GM23338 (cell line): ENCODE measurements around the gene IL18R1. TPM values are rescaled to one million over a fixed set of nuclear protein-coding genes. Genes with fewer than 3 reads are reported as not detected.

ENCODE experiments used
- ATAC-seq: fragments of 200-7000 bp; cut with Tn5 transposase; 3 replicates; pipeline ENCODE4 v1.9.1; 2020
- DNase-seq: peaks from one replicate; pipeline ENCODE4 v3.0.0-alpha.2; 2015; ENCODE audit warnings: low spot score
- H2AFZ ChIP-seq: fragments of 200-600 bp; sonication (generic); 2 replicates; pipeline ENCODE4 v1.8.0; 2016; ENCODE audit warnings: antibody characterized with exemption, mild to moderate bottlenecking, moderate library complexity
- H3F3A ChIP-seq: fragments of 200-600 bp; sonication (generic); replicated peaks from 2 replicates; pipeline ENCODE4 v1.8.0; 2017; ENCODE audit warnings: antibody characterized with exemption, mixed run types, low read depth
- H3K27ac ChIP-seq: fragments of 200-600 bp; sonication (generic); 2 replicates; pipeline ENCODE4 v1.6.1; 2016; ENCODE audit warnings: low read depth
- H3K27me3 ChIP-seq: fragments of 200-600 bp; sonication (generic); 2 replicates; pipeline ENCODE4 v1.8.0; 2016; ENCODE audit warnings: mild to moderate bottlenecking, mixed run types, moderate library complexity; ENCODE audit not compliant: insufficient read depth
- H3K36me3 ChIP-seq: fragments of 200-600 bp; sonication (generic); 2 replicates; pipeline ENCODE4 v1.8.0; 2016; ENCODE audit warnings: mild to moderate bottlenecking; ENCODE audit not compliant: insufficient read depth
- H3K4me1 ChIP-seq: fragments of 200-600 bp; sonication (generic); 2 replicates; pipeline ENCODE4 v1.8.0; 2016; ENCODE audit warnings: mild to moderate bottlenecking, moderate library complexity; ENCODE audit not compliant: insufficient read depth
- H3K4me2 ChIP-seq: fragments of 200-600 bp; sonication (generic); 2 replicates; pipeline ENCODE4 v1.7.1; 2017; ENCODE audit warnings: mixed run types
- H3K4me3 ChIP-seq: fragments of 200-600 bp; sonication (generic); 2 replicates; pipeline ENCODE4 v1.6.1; 2016; ENCODE audit warnings: mixed run types
- H3K79me2 ChIP-seq: fragments of 200-600 bp; sonication (generic); replicated peaks from 2 replicates; pipeline ENCODE4 v1.8.0; 2017; ENCODE audit warnings: mild to moderate bottlenecking; ENCODE audit not compliant: insufficient read depth
- H3K9me2 ChIP-seq: fragments of 200-600 bp; sonication (generic); 2 replicates; pipeline ENCODE4 v1.8.0; 2017; ENCODE audit not compliant: insufficient read depth
- H4K20me1 ChIP-seq: fragments of 200-600 bp; sonication (generic); replicated peaks from 2 replicates; pipeline ENCODE4 v1.8.0; 2017; ENCODE audit warnings: mild to moderate bottlenecking; ENCODE audit not compliant: insufficient read depth
- H3K27ac Mint-ChIP-seq: 2 replicates; pipeline ENCODE4 v1.8.0; 2020; ENCODE audit warnings: inconsistent platforms, mild to moderate bottlenecking, moderate library complexity, mixed read lengths
- H3K27me3 Mint-ChIP-seq: 3 replicates; pipeline ENCODE4 v1.8.0; 2022; ENCODE audit warnings: low read depth, mild to moderate bottlenecking, moderate library complexity, mixed read lengths, inconsistent platforms; ENCODE audit not compliant: insufficient read depth, poor library complexity
- H3K36me3 Mint-ChIP-seq: 3 replicates; pipeline ENCODE4 v1.8.0; 2021; ENCODE audit warnings: low read depth, mild to moderate bottlenecking, inconsistent platforms, moderate library complexity, mixed read lengths
- H3K4me1 Mint-ChIP-seq: 3 replicates; pipeline ENCODE4 v1.8.0; 2020; ENCODE audit warnings: mild to moderate bottlenecking, inconsistent platforms, mixed read lengths
- H3K4me3 Mint-ChIP-seq: 3 replicates; pipeline ENCODE4 v1.8.0; 2021; ENCODE audit warnings: moderate library complexity, mild to moderate bottlenecking, inconsistent platforms, mixed read lengths
- H3K9me3 Mint-ChIP-seq: 3 replicates; pipeline ENCODE4 v1.8.0; 2020; ENCODE audit warnings: moderate library complexity, mild to moderate bottlenecking, inconsistent platforms, mixed read lengths
- CTCF ChIP-seq, 2 experiments: fragments of 200-600 bp in 1 of 2; sonication (generic) in 1 of 2; conservative IDR thresholded peaks; 2 replicates each; pipeline versions ENCODE4 v1.5.1 to v1.6.1; 2016 to 2017; ENCODE audit warnings: antibody characterized with exemption in 2 of 2, low read depth in 2 of 2, mild to moderate bottlenecking in 2 of 2, moderate library complexity in 1 of 2
- EZH2 ChIP-seq: fragments of 200-600 bp; sonication (generic); IDR thresholded peaks from one replicate; pipeline ENCODE4 v1.8.0; 2017; ENCODE audit warnings: antibody characterized with exemption, mild to moderate bottlenecking, low read depth; ENCODE audit not compliant: unreplicated experiment
- EZH2phosphoT487 ChIP-seq: fragments of 200-600 bp; sonication (generic); IDR thresholded peaks from one replicate; pipeline ENCODE4 v1.8.1; 2018; ENCODE audit warnings: antibody characterized with exemption; ENCODE audit not compliant: unreplicated experiment
- NANOG ChIP-seq: IDR thresholded peaks from 2 replicates; pipeline ENCODE4 v1.6.1; 2016; ENCODE audit warnings: antibody characterized with exemption, borderline replicate concordance
- ZNF114 ChIP-seq: fragments of 250-450 bp; sonication (Bioruptor Pico); IDR thresholded peaks from 2 replicates; pipeline ENCODE4 v1.5.0; 2020; ENCODE audit warnings: mild to moderate bottlenecking, moderate library complexity
- ZNF462 ChIP-seq: fragments of 250-450 bp; sonication (Bioruptor Pico); IDR thresholded peaks from 2 replicates; pipeline ENCODE4 v1.5.0; 2020; ENCODE audit warnings: mild to moderate bottlenecking, moderate library complexity
- polyA plus RNA-seq: library from polyadenylated mRNA; unstranded; fragments of >200 nt; fragmentation: Nextera tagmentation; extraction: Ambion mirVana; gene quantifications from 2 replicates; pipeline ENCODE4 v1.2.1, GENCODE V29; 2016
- total RNA-seq: library from RNA; depleted of rRNA; stranded (reverse); fragments of >200 nt; shearing (Covaris generic); gene quantifications from 2 replicates; pipeline ENCODE4 v1.2.3, GENCODE V29; 2014

IL18R1 gene
- total and polyA plus RNA-seq, 2 experiments from 2014 or later = 0.17 to 0.39 TPM

GRCh38 chr2:102310964-102311640, 44.5 kb upstream of the IL18R1 start, which contains the start of gene IL1RL1:
Gene IL1RL1, plus strand, starts transcription at chr2:102311563. Its CDS starts 26,702 bp downstream, at chr2:102338265.
- no peak within 1 kb of the TSS for H3K4me3 Mint-ChIP-seq
- Histone ChIP-seq H3F3A (no peaks in the 10 kb centered on the region), H3K9me2 (0 out of 2 replicates have a peak, but pooled peaks cover 14% of the 10 kb centered on the region), H3K27me3 (no peaks in the 10 kb centered on the region), H2AFZ (no peak within 1 kb of the TSS), H3K4me3 (no peak within 1 kb of the TSS), H3K4me1 (no peaks in the 10 kb centered on the region), H3K36me3 (no peaks in the 10 kb centered on the region), H3K27ac (no peak within 1 kb of the TSS), H3K4me2 (no peak within 1 kb of the TSS), H4K20me1 (no peaks in the 10 kb centered on the region), H3K79me2 (no peaks in the 10 kb centered on the region)
- no peaks in the 10 kb centered on the region; the same call in 2 of the 3 replicates for H3K36me3 Mint-ChIP-seq
- no peaks in the 10 kb centered on the region for H3K27me3 Mint-ChIP-seq
- DNase-seq = no peak
- no peak within 1 kb of the TSS for H3K27ac Mint-ChIP-seq
- H3K9me3 Mint-ChIP-seq = peaks cover 15% of the 10 kb centered on the region; the same call in 2 of the 3 replicates
- TF ChIP-seq EZH2 (no peak), ZNF114 (CRISPR knock-in tag) (no peak), CTCF (conservative IDR thresholded peaks at IDR 0.05; ENCODE audit: low read depth in 2 of 2) (no peak), ZNF462 (CRISPR knock-in tag) (no peak), EZH2phosphoT487 (no peak), NANOG (no peak)
- ATAC-seq = no peak
- H3K4me1 Mint-ChIP-seq = no peaks in the 10 kb centered on the region
